ENCODE results near the gene RGS3.

RGS3 gene

GRCh38 chr9:113506090-113506589 lies 42.6 kb downstream of the RGS3 start:
- Histone ChIP-seq H3K27ac (ENCODE audit: low read length) (no peak overlapping the region), H3F3A (ENCODE audit: insufficient read depth, low read length) (no peaks in the 10 kb centered on the region), H3K4me2 (ENCODE audit: low read depth, low read length) (no peak overlapping the region), H3K4me1 (ENCODE audit: low read length) (no peaks in the 10 kb centered on the region), H3K9me3 (replicated peaks; ENCODE audit: insufficient read depth, low read length) (no peaks in the 10 kb centered on the region), H3K9ac (ENCODE audit: low read length) (no peak overlapping the region), H4K20me1 (ENCODE audit: insufficient read depth, low read length) (no peaks in the 10 kb centered on the region), H3K27me3 (replicated peaks; ENCODE audit: insufficient read depth, low read length) (no peaks in the 10 kb centered on the region), H3K4me3 (ENCODE audit: low read length) (no peak overlapping the region), H3K79me2 (ENCODE audit: low read length) (no peaks in the 10 kb centered on the region), H3K9me2 (replicated peaks; ENCODE audit: insufficient read depth, low read length) (no peaks in the 10 kb centered on the region), H2AFZ (ENCODE audit: low read length) (no peak overlapping the region), H3K36me3 (replicated peaks; ENCODE audit: insufficient read depth, low read length) (no peaks in the 10 kb centered on the region)
- no peak for DNase-seq
- TF ChIP-seq EZH2 (optimal IDR thresholded peaks at IDR 0.05; ENCODE audit: low read depth, low read length) (no peak), EZH2phosphoT487 (IDR thresholded peaks at IDR 0.05; ENCODE audit: low read length) (no peak), CTCF (IDR thresholded peaks at IDR 0.05; ENCODE audit: low read length) (no peak)

GRCh38 chr9:113507256-113507655 lies 43.7 kb downstream of the RGS3 start:
- Histone ChIP-seq H3K27ac (ENCODE audit: low read length) (no peak overlapping the region), H3K27me3 (replicated peaks; ENCODE audit: insufficient read depth, low read length) (no peaks in the 10 kb centered on the region), H2AFZ (ENCODE audit: low read length) (no peak overlapping the region)

GRCh38 chr9:113508111-113508749 lies 44.7 kb downstream of the RGS3 start:
- Histone ChIP-seq H3K4me2 (ENCODE audit: low read depth, low read length) (no peak overlapping the region), H3K79me2 (ENCODE audit: low read length) (no peaks in the 10 kb centered on the region), H3K9me3 (replicated peaks; ENCODE audit: insufficient read depth, low read length) (no peaks in the 10 kb centered on the region), H3K27ac (ENCODE audit: low read length) (no peak overlapping the region), H3K9ac (ENCODE audit: low read length) (no peak overlapping the region), H3F3A (ENCODE audit: insufficient read depth, low read length) (no peaks in the 10 kb centered on the region), H3K4me3 (ENCODE audit: low read length) (no peak overlapping the region), H3K36me3 (replicated peaks; ENCODE audit: insufficient read depth, low read length) (no peaks in the 10 kb centered on the region), H2AFZ (ENCODE audit: low read length) (no peak overlapping the region), H3K4me1 (ENCODE audit: low read length) (no peaks in the 10 kb centered on the region), H3K9me2 (replicated peaks; ENCODE audit: insufficient read depth, low read length) (no peaks in the 10 kb centered on the region), H3K27me3 (replicated peaks; ENCODE audit: insufficient read depth, low read length) (no peaks in the 10 kb centered on the region), H4K20me1 (ENCODE audit: insufficient read depth, low read length) (no peaks in the 10 kb centered on the region)
- no peak for TF ChIP-seq EZH2phosphoT487 (IDR thresholded peaks at IDR 0.05; ENCODE audit: low read length)
- TF ChIP-seq EZH2 (optimal IDR thresholded peaks at IDR 0.05; ENCODE audit: low read depth, low read length), result no peak
- no peak for TF ChIP-seq CTCF (IDR thresholded peaks at IDR 0.05; ENCODE audit: low read length)
- DNase-seq, result no peak

More at GRCh38 chr9:113507256-113507655, 43.7 kb downstream of the RGS3 start:
- no peaks in the 10 kb centered on the region for H3K36me3 ChIP-seq (replicated peaks; ENCODE audit: insufficient read depth, low read length)
- H3K9me2 ChIP-seq (replicated peaks; ENCODE audit: insufficient read depth, low read length), result no peaks in the 10 kb centered on the region
- TF ChIP-seq EZH2 (optimal IDR thresholded peaks at IDR 0.05; ENCODE audit: low read depth, low read length), result no peak
- TF ChIP-seq EZH2phosphoT487 (IDR thresholded peaks at IDR 0.05; ENCODE audit: low read length), result no peak
- no peak for TF ChIP-seq CTCF (IDR thresholded peaks at IDR 0.05; ENCODE audit: low read length)
- no peaks in the 10 kb centered on the region for H3F3A ChIP-seq (ENCODE audit: insufficient read depth, low read length)
- no peaks in the 10 kb centered on the region for H3K9me3 ChIP-seq (replicated peaks; ENCODE audit: insufficient read depth, low read length)
- no peaks in the 10 kb centered on the region for H4K20me1 ChIP-seq (ENCODE audit: insufficient read depth, low read length)
- no peaks in the 10 kb centered on the region for H3K4me1 ChIP-seq (ENCODE audit: low read length)
- DNase-seq, result no peak
- no peak overlapping the region for H3K4me3 ChIP-seq (ENCODE audit: low read length)
- H3K9ac ChIP-seq (ENCODE audit: low read length), result no peak overlapping the region
- no peak overlapping the region for H3K4me2 ChIP-seq (ENCODE audit: low read depth, low read length)
- H3K79me2 ChIP-seq (ENCODE audit: low read length), result no peaks in the 10 kb centered on the region

All from MM.1S (cell line).